Right hindlimb (tissue), 1 donor: ENCODE results near the gene SYNM.

Experiments
- DNase-seq: peaks from one replicate; pipeline ENCODE4 v3.0.0-alpha.2; 2018

The SYNM gene

DNA sequence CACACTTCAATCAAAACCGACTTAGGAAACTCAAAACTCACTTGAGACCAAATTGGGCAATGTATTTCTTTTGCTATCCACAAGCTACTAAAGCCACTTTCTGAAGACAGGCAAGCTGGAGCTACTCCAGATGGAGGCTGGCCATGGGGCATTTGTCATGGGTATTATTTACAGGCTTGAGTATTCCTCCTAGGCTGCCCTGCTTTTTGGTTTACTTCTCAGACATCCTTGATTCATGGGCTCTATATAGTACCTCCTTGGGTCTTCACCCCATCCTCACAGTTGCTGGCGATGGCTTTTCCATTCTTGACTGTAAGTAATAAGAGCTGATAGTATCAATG is 18.6 kb upstream of the SYNM start:
- no peak for DNase-seq

DNA sequence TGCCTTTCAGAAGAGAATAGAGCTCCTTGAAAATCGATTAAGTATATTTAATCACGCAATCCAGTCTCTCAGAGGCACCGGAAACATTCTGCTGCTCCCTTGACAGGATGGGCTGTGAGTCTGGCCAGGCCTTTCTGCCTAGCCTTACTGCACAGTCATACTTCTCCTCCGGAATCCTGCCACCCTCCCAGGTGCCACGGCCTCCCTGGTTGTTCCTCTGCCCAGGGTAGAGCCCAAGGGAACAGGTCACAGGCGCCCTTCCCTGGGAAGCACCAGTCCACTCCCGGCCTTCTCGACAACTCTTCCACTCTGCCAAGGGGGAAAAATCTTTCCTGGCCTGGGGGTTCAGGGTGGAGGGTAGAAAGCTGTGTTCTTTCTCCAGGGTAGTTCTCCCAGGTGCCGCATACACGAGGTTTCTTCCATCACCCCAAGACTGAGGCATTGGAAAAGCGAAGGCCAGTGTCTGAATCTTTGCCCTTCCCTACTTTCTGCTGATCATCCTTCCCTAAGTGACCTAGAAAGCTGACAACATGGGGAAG is 17.4 kb upstream of the SYNM start:
- no peak for DNase-seq

DNA sequence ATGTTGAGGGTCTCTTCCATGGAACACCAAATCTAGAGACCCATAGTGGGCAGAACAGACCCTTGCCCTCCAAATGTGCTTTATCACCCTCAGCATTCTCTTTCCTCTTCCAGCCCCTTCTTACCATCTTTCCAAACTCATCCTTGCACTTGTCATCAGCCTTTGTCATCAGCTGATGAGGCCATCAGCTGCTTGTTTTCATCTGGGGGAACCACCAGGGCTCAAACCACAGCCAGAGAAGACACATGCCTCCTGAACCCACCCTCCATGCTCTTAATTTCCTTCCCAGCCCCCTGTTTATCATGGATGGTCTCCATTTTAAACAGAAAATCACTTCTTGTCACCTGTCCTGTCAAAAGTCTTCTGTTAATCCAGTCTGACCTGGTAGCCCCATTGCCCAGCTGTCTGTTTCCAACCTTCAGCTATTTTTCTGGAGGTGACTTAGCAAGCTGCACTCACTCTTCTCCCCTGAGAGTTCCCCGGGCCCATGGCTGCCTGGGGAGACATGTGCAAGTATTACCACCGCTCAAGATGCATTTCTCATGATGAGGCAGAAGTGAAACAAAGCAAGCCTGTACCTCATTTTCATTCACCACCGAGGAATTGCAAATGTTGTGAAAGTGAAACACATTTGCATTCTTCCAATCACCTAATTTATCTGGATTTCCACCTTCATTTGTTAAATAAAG is 14.7 kb upstream of the SYNM start:
- DNase-seq = no peak

DNA sequence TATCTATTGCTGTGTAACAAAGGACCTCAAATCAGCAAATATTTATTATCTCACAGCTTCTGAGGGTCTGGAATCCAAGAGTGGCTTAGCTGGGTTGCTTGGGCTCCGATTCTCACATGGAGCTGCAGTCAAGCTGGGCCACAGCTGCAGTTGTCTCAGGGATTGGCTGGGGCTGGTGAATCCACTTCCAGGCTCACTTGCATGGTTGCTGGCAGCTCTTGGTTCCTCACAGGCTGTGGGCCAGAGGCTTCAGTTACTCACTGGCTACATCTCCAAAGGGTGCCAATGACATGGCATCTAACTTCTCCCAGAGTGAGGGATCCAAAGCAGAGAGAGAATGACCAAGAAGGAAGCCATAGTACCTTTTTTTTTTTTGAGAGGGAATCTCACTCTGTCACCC is 13.9 kb upstream of the SYNM start:
- no peak for DNase-seq

DNA sequence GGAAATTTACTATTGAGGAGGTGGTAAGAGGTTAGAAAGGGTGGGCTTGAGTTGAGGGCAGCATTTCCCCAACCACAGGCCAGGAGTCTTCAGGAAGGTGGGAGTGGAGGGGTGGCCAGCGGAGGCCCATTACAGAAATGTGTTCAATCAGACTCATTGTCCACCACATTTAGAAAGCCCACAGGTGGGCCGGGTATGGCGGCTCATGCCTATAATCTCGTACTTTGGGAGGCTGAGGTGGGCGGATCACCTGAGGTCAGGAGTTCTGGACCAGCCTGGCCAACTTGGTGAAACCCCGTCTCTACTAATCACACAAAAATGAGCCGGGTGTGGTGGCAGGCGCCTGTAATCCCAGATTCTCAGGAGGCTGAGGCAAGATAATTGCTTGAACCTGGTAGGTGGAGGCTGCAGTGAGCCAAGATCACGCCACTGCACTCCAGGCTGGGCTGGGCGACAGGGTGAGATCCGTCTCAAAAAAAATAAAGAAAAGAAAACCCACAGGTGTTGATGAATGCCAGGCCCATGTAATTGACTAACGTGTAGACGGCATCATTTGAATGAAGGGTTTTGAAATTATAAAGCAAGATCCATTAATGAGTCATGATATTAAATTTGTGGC is 12.2 kb upstream of the SYNM start:
- DNase-seq = no peak

DNA sequence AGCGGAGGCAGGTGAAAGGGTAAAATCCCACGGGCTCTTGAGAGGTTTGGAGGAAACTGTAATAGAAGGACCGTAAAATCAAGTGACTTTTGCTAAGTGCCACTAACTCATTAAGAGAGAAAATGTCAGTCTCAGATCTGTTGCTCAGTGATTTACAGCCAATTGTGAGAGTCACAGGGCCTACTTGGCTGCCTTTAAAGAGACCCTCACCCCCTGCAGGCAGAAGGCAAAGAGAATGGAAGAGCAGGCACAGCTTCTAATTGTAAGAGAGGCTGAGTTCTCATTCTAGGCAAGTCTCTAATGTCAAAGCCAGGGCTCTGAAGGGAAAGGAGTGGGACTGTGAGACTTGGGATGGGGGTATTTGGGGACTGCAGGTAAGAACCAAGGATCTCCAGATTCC is 9.3 kb upstream of the SYNM start:
- DNase-seq = no peak

DNA sequence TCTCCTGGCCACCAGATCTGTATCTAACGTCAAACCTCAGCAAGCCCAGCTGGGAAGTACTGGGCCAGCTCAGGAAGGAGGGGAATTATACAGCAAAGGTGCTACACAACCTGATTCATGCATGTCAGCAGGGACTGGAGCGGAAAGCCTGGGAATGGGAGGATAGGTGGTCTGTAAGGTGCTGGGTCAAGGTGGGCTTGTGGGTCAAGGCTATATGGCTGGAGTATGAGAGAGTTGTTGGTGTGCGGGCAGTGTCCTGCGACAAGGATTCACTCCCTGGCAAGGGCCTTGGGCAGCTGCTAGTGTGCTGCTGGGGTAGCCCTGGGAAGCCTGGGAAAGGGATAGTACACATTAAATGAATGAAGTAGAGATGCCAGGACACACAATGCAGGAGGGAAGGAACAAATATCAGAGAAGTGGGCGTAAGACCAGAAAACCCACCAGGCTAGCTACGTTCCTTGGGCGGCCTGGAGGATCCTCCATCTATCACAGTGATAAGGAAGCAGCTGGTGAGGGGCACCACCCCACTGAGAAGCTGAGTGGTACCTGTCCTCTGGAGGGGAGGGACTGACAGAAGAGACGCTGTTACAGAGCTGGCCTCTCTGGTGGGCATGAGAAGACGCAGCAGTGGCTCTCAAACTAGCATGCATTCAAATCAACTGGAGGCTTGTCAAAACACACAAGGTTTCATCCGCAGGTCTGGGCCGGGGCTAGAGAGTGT is 8.5 kb upstream of the SYNM start:
- no peak for DNase-seq

DNA sequence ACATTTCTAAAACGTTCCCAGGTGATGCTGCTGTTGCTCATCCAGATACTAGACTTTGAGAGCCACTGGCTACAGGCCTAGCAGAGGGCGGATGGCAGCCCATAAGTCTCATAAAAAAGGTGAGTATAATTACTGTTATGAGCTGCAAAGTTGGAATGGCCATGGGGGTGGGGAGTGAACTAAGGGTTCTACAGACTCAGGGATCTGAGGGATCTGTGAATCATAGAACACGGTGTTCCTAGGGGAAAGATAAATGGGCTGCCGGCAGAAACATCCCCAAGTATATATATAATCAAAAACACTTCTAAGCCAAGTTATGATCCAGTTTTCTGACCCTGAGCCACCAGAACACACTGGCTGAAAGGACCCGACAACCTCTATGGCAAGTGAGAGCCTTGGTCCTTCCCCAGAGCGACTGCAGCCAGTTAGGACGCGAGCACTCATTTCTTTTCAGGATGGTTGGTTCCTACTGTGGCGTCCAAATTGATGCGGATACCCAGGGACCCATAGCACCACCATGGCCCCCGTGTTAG is 7.9 kb upstream of the SYNM start:
- no peak for DNase-seq

DNA sequence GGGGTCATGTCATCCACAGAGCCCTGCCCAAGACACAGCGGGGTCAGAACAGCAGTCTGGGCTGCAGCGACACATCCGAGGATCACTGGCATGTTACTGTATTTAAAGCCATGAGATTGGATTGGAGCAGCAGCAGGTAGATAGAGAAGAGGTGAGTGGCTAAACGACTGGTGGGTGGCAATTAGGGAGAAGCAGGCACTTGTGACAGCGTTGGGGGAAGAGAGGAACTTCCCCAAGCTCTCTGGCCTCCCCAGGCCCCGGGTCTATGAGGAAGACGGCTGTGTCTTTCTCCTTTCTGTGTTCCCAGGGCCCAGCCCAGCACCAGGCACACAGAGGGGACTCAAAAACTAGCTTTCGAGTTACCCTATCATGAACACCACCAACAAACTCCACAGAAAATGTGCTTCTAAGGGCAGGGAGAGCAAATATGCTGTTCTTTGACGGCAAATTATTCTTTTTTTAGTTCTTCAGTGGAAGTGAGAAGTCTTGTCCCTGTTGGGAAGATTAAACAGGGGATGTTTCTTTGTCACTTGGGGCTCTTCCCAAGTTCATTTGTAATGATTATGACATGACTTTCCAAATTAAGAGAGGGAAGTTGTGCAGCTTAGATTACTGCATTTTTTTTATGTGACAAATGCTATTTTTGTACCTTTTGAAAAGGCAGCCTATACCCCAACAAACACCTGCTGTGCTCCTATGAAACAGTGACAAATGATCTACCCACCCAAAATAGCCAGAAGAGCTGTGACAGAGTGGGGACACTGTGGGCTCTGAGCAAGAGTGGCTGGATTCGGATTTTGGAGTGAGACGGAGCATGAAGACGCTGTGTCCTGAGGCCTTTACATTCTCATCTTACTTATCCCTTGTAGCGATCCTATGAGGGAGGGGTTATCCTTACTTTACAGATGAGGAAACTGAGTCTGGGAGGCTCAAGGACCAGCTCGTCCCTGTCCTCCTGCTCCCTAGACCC is 7.2 kb upstream of the SYNM start:
- no peak for DNase-seq

DNA sequence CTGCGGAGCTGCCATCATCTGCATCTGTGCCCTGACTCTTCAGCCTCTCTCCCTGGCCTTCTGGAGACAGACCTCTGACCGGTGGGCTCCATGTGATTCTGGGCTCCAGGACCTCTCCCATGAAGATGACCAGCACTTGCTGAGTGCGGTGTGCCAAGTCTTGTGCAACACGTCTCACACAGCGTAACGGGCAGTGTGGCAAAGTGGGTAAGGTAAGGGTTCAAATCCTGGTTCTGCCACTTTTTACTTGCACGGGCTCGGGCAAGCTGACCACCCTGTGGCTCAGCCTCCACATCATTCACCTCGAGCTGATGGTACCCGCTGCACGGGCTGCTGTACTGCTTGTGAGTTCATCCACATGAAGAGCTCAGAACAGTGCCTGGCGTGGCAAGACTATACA is 6.5 kb upstream of the SYNM start:
- no peak for DNase-seq

DNA sequence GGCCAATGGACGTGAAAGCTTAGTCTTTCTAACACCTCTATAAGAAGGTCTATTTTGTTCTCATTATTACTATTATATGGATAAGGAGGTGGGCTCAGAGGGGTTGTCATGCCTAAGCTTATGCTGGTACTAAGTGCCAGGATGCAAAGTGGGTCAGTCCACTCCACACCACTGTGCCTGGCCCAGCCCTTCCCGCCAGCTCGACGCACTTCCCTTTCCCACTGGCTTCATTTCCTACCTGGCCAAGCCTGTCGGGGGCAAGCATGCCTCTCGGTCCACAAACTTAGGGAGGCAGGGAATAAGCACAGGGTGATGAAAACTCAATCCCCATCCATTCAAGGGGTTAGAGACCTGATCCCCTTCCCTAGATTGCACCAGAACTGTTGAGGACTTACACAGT is 5.9 kb upstream of the SYNM start:
- no peak for DNase-seq

DNA sequence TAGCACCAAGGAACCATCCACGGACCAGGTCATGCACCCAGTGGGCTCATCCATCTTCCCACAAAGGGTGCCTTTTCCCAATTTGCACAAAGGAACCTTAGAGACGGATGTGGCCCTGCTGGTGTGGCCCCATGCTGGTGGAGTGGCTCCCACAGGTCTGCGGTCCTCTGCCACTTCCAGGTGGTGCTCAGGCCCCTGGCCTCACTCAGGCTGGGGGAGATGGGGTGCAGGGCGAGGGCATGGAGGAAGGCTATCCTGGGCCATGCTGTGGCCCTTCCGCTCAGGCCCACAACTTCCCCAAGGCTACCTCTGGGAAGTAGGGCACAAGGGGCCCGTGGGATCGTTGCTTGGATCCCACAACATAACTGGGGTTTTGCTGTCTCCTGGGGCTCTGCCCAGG is 5.2 kb upstream of the SYNM start:
- no peak for DNase-seq

DNA sequence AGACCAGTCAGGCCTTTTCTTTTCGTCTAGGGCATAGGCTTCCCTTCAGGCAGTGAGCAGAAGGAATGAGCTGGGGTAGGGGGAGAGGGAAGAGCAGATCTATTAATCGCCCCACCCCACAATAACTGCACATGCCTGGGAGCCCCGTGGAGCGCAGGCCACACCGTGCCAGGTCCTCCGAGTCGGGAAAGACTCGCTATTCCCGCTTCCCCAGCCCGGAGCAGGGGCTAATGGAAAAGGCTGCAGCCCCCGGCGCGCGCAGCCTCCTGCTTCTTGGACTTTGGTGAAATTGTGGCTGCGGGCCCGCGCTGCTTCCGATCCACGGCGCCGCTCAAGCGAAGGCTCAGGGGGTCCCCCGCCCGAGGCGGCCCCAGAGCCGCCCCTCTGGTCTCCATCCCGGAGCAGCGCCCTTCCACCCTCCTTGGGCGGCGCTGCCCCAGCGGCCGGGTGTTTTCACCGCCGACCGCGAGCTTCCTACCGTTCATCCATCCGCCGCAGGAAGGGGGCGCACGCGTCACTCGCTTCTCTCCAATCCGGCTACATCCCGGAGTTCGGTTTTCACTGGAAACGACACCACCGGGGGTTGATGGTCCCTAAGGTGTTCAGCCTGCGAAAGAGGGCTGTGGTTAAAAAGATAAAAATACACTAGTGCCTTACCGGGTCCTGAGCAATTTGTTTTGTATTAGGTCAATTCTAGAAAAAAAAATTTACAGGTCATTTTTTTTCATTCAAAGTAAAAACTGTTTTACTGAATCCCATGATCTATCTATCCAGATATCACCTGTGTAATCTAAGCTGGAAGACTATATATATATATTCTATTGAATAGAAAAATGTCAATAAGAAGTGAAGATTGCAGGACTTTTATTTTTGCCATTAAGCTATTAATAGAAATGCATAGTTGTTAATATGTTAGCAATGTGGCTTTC is 4.4 kb upstream of the SYNM start:
- peak; percentile 87 for DNase-seq

DNA sequence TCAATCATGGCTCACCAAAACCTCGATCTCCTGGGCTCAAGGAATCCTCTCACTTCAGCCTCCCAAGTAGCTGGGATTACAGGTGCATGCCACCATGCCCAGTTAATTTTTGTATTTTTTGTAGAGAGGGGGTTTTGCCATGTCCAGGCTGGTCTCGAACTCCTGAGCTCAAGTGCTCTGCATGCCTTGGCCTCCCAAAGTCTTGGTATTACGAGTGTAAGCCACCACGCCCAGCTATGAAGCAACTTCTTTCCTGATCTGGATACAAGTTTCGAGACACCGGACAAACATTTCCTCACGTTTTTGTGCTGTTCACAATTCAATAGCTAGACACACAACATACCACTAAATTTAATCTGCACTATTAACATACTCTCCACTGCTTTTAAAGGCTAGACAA is 3.4 kb upstream of the SYNM start:
- DNase-seq = no peak

DNA sequence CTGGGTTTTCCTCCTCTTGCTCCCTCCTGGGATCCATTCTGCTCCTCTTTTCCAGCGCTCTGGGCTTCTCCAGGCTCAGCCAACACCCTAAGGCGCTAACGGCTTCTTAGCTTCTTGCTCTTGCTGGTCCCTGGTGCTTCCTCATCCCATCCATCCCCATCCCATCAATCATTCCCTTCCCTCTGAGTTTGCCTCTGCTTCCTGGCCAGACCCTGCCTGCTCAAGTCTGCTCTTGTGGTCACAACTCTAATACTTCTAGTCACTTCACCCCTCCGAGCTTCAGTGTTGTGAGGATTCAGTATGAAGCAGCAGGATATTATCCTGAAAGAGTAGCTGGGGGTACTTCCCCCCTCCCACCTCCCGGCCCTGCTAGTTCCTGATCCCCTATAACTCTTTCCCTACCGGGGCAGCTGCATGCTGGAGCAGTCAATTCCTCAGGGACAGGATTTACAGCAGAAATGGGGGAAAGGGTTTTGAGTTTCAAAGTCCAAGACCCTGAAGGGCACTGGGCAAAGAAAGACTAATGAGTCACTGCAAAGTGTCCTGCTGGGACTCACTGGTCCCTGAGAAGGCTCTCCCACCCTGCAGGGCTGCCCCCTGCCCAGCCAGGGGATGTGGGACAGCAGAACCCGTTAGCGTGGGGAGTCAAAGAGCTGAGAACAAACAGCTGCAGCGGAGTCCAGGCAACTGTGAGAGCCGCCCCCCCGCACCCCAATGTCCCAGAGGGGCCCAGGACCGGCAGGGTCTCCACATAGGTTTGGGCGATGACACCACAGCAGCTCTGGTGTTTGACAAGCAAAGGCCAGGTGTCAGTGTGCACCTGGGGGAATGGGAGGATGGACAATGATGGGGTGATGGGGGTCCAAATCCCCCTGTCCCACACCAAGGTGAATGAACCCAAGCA is 2.3 kb upstream of the SYNM start:
- no peak for DNase-seq

DNA sequence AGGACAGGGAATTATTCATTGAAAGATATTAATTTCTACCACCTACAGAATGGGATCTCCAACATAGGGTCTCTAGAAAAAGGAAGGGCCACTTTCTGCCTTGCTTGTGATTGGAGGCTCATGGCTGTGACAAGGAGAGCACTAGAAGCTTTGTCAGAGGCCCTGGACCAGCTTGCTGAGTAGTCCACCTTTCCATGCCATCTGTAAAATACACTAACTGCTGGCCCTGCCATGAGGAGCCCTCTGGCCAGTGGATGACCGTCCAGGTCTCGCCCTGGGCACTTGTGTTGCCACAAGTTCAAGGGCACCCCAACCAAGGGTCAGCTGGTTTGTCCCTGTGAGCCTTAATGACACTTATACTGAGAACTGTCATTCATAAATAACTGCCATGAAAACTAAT is 1.6 kb upstream of the SYNM start:
- no peak for DNase-seq

DNA sequence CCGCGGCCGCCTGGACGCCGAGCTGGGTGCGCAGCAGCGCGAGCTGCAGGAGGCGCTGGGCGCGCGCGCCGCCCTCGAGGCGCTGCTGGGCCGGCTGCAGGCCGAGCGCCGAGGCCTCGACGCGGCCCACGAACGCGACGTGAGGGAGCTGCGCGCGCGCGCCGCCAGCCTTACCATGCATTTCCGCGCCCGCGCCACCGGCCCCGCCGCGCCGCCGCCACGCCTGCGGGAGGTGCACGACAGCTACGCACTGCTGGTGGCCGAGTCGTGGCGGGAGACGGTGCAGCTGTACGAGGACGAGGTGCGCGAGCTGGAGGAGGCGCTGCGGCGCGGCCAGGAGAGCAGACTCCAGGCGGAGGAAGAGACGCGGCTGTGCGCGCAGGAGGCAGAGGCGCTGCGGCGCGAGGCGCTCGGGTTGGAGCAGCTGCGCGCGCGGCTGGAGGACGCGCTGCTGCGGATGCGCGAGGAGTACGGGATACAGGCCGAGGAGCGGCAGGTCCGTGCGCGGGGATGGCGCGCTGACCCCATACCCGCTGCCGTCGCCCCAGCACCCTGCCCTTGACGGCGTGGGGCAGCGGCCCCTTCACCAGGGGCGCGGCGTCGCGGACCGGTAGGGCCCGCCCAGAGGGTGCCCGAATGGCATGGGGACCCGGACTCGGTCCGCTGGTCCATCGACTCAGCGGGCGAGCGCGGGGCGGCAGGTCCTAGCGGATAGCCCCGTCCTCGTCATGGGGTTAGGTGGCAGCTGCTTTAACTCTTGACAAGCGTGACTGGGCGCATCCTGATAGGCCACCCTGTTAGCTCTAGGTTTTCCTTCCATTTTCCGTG is 848 bp downstream of the SYNM start:
- DNase-seq = peak; percentile 76

DNA sequence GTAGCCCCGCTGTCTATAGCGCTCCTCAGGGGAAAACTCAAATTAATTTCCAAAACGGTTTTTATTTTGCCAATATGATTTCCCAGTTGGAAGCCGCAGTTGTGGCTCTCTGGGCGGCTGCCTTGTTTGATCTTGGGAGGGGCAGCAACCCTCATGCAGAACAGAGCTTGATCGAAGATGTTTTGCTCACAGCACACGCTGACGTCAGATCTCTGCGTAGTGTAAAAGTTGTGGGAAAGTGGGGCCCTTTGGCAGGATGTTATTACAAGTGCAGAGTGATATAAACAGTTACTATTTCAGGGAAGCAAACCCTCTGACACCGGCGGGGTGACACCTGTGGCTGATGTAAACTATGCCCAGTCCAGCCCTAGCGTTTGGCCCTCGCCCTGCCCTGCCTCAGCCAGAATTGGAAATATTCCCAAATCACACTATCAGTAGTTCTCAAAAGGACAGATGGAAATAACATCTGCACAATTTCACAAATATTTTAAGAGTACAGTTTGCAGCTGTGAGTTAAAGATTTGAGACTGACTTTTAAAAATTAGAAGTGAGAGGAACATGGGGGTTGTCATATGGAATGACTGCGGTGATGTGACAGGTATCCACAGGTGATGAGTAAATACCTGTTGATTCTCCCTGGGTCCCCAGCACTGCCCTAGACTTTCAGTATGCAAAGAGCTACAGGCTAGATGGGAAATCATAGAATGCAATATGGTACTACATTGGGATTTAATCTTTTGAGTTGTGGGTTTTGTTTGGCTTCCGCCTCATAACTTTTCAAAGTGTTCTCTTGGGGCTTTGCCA is 1.7 kb downstream of the SYNM start:
- no peak for DNase-seq

DNA sequence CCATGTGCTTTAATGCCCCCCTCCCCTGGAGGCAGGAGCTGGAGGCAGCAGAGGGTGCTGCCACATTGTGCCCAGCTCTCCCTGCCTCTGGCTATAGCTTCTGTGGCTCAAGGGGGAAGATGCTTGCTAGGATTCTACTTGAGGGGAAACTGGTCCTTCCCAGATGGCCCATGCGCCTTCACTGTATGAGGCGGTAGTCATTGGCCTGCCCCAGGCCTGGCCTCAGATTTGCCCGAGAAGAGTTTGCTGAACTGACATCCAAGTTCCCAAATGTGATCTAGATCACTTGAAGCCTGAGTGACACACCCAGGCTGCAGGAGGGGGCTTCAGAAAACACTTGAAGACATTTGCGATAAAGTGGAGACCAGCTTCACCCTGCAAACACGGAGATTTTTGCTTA is 4.1 kb downstream of the SYNM start:
- DNase-seq = no peak
